GM12891 (cell line): Measurements from ENCODE around the gene NUDT6.

ENCODE experiments used
- DNase-seq: peaks from one replicate; pipeline ENCODE4 v3.0.0; 2011; ENCODE audit warnings: low spot score; ENCODE audit not compliant: insufficient read length
- FAIRE-seq: peaks from 2 replicates; lab custom pipeline; 2011; peaks lifted over from hg19 to GRCh38; lab: Jason Lieb, UNC
- PAX5 ChIP-seq: IDR thresholded peaks from 2 replicates; pipeline ENCODE4 v1.6.1; 2011; ENCODE audit warnings: low read length, moderate library complexity, mild to moderate bottlenecking; ENCODE audit not compliant: insufficient read depth, severe bottlenecking
- POLR2A ChIP-seq: IDR thresholded peaks from 2 replicates; pipeline ENCODE4 v1.6.1; 2011; ENCODE audit warnings: low read depth, low read length, control low read depth
- POLR2AphosphoS5 ChIP-seq: IDR thresholded peaks from 2 replicates; pipeline ENCODE4 v1.6.1; 2011; ENCODE audit warnings: low read depth, low read length, control low read depth
- POU2F2 ChIP-seq: IDR thresholded peaks from 2 replicates; pipeline ENCODE4 v1.6.1; 2011; ENCODE audit warnings: low read depth, mild to moderate bottlenecking, control low read depth, low read length, moderate library complexity
- SPI1 ChIP-seq: IDR thresholded peaks from 2 replicates; pipeline ENCODE4 v1.6.1; 2011; ENCODE audit warnings: low read depth, low read length, control low read depth
- TAF1 ChIP-seq: IDR thresholded peaks from 2 replicates; pipeline ENCODE4 v1.6.1; 2011; ENCODE audit warnings: low read depth, low read length, control low read depth

NUDT6 gene

GRCh38 chr4:122920473-122920872, 1.9 kb downstream of the NUDT6 start:
- DNase-seq (no peak), FAIRE-seq (no peak)
- TF ChIP-seq TAF1 (no peak), POLR2AphosphoS5 (no peak), POLR2A (no peak), POU2F2 (no peak), SPI1 (no peak), PAX5 (no peak)

GRCh38 chr4:122917731-122918130, 4.7 kb downstream of the NUDT6 start:
- no peak for FAIRE-seq
- DNase-seq, result no peak
- TF ChIP-seq POLR2A, result no peak
- no peak for TF ChIP-seq TAF1
- TF ChIP-seq POU2F2, result no peak
- TF ChIP-seq SPI1, result no peak
- TF ChIP-seq POLR2AphosphoS5, result no peak
- TF ChIP-seq PAX5, result no peak

- FAIRE-seq, result no peak
- TF ChIP-seq PAX5 (no peak), POLR2AphosphoS5 (no peak), POLR2A (no peak), POU2F2 (no peak), TAF1 (no peak), SPI1 (no peak)
- no peak for DNase-seq
Measured at GRCh38 chr4:122914938-122915337, 7.5 kb downstream of the NUDT6 start.

DNA sequence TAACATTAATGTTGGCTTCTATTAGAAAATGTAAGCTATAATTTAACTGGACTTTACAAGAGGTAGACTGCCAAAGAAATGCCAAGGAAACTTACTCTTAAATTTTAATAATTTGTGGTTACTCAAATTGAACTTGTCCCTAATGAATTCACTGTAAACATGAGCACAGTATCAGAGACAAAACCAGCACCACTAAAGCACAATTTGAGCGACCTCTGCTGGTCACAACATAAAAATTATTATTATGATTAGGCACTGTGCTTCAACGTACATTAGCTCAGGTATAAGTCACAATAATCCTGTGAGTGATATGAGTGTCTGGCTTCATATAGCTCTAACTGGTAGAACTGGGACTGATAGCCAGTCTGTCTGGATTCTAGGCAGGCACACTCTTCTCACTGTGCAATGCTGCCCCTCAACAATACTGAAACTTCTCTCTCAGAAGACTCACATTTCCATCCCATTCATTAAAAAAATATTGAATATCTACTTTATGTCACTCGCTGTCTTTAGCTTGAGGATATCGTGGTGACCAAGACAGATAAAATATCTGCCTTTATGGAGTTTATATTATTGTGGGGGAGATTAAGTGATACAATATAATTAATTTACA, 8.0 kb downstream of the NUDT6 start:
- FAIRE-seq (peak; percentile 52), DNase-seq (no peak)
- TF ChIP-seq POLR2AphosphoS5 (no peak), POLR2A (no peak), POU2F2 (no peak), SPI1 (no peak), TAF1 (no peak), PAX5 (no peak)

DNA sequence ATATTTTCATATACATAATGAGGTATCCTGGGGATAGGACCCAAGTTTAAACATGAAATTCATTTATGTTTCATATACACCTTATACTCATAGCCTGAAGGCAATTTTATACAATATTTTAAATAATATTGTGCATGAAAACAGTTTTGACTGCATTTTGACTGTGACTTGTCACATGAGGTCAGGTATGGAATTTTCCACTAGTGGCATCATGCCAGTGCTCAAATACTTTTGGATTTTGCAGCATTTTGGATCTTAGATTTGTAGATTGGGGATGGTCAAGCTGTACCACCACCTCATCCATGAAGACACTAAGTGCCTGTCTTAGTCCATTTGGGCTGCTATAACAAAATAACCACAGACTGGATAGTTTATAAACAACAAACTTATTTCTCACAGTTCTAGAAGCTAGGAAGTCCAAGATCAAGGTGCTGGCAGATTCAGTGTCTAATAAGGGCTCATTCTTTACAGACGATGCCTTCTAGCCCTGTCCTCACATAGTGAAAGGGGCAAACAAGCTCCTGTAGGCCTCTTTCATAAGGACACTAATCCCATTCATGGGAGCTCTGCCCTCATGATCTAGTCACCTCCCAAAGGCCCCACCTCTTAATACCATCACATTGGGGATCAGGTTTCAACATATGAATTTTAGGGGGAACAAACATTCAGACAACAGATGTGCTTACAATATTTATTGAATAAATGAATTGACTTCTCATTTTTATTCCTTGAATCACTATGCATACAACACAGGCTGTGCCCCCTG, 9.4 kb downstream of the NUDT6 start:
- DNase-seq (no peak), FAIRE-seq (no peak)
- TF ChIP-seq PAX5 (no peak), SPI1 (no peak), TAF1 (no peak), POLR2AphosphoS5 (no peak), POU2F2 (no peak), POLR2A (no peak)

GRCh38 chr4:122911588-122911987, 10.8 kb downstream of the NUDT6 start:
- TF ChIP-seq POLR2A (no peak), POLR2AphosphoS5 (no peak), PAX5 (no peak), SPI1 (no peak), TAF1 (no peak), POU2F2 (no peak)
- DNase-seq (no peak), FAIRE-seq (no peak)

DNA sequence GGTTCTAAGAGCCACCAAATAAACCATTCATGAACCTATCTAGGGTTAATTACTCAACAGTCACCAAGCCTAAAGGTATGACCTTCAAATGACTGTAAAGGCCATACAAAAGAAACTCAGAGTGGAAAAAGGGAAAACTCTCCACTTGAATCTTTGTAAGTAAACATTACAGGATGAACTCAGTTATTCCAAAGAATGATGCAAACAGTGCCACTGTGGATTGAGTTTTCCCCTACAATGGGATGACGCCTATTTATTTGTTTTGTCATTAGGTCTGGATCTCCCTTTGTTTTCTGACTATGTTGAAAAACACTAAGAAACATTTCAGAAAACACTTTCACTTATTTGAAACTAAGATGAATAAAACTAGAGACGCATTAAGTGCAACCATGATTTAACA, 12.7 kb downstream of the NUDT6 start:
- no peak for FAIRE-seq
- TF ChIP-seq TAF1 (no peak), SPI1 (no peak), PAX5 (no peak), POLR2A (no peak), POLR2AphosphoS5 (no peak), POU2F2 (no peak)
- no peak for DNase-seq

GRCh38 chr4:122908223-122908622, 14.2 kb downstream of the NUDT6 start:
- DNase-seq, result no peak
- FAIRE-seq, result no peak
- TF ChIP-seq POU2F2, result no peak
- TF ChIP-seq PAX5, result no peak
- no peak for TF ChIP-seq TAF1
- no peak for TF ChIP-seq SPI1
- no peak for TF ChIP-seq POLR2A
- TF ChIP-seq POLR2AphosphoS5, result no peak

DNA sequence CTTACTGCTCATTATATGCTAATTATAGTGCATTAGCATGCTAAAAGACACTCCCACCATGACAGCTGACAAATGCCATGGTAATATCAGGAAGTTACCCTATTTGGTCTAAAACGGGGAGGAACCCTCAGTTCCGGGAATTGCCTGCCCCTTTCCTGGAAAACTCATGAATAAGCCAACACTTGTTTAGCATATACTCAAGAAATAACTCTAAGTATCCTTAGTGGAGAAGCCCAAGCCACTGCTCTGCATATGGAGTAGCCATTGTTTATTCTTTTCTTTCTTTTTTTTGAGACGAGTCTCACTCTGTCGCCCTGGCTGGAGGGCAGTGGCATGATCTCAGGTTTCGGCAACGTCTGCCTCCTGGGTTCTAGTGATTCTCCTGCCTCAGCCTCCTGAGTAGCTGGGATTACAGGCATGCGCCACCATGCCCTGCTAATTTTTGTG, 15.5 kb downstream of the NUDT6 start:
- TF ChIP-seq TAF1 (no peak), SPI1 (no peak), PAX5 (no peak), POU2F2 (no peak), POLR2A (no peak)
- DNase-seq, result no peak
- no peak for FAIRE-seq

DNA sequence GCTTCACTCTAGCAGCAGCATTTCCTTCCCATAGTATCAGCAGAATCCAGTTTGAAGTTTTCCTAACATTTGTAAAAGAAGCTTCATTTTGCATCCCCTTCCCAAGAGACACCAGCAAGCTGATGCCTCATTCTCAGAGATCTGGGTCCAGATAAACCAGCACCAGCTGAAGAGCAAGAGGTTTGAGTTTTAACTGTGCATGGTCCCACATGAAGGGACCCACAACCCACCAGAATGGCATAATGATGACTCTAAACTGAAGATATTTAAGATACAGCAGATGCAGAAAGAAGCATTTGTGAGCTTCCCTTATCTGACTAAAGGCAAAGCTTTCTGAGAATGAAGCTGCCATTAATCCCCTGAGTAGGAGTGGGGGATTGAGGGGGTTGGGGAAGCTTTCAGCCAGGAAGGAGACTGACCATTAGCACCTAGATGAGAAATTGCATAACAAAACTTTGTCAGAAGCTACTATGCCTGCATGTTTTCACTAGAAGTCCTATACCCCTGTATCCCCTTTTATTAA, 18.6 kb downstream of the NUDT6 start:
- TF ChIP-seq SPI1 (no peak), PAX5 (no peak), TAF1 (no peak), POU2F2 (no peak), POLR2AphosphoS5 (no peak), POLR2A (no peak)
- DNase-seq, result no peak
- FAIRE-seq, result no peak
